COLO829 (cell line): Measurements from ENCODE around the gene FNDC3A.
"Not testable (repeated sequence)": the region's sequence is repeated elsewhere in the genome, so short reads cannot be mapped to it uniquely, and the experiment has no call there.

Experiments
- DNase-seq: peaks from one replicate; pipeline ENCODE4 v3.0.0; 2012; ENCODE audit warnings: low spot score

Gene FNDC3A

DNA sequence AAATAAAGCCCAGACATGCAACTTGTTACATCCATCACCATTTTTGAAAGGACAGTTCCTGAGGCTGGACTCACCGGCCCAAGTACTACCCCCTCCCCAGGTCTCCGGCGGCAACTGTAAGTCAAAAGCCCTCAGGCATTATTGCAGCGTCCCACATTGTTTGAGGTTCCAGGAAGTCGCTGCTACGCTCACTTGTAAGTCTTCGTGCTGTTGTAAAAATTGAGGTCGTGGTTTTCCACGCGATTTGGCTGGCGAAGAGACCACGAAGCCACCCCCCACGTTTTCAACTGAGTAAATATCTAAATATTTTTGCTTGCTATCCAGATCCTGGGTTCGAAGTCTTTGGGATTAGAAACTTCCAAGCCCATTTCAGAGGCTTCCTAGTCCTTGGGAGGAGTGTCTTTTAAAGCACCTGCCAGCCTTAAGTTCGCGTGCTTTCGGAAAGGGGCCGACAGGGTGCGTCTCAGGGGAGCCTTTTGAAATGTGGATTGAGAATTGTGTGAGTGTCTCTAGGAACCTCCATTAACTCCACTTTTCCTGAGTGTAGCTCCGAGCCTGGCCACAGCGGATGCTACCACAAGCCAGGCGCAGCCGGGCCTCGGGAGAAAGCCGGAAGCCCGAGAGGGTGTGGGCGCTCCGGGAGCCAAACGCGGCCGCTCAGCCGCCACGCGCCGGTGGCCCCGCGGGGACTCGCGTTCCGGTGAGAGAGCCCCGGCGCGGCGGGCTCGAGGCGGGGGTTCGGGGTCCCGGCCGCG is 434 bp upstream of the FNDC3A start:
- DNase-seq: peak; percentile 54

DNA sequence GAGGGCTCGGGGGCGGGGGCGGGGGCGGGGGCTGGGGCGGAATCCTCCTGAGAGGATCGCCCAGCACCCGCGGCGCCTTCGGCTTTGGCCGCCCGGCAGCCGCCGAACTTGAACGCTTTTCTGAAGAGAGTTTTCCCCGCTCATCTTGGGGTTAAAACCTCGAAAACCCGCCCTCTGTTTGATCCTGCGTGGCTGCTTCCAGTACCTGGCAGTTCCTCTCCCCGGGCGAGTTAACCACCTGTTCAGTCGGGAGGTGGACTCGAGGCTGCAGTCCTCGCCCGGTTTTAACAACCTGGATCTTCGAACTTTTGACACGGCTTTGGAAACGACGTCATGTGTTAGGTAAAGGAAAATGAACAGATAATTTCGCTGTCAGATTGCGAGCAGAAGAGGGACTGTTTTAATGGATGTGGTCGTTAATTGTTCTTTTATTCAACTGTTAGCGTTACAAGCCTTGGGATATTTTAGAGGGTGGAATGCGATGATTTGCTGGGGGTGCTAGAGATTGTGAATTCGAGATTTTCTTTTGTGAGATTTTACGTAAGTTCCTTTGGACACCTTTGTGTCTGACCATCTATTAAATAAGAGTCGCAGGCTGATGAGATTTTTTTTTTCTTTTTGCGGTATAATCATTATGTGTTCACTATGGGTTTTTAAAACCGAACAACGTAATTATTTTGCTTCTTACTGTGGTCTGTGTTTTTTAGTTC is 1.0 kb downstream of the FNDC3A start:
- DNase-seq: peak; percentile 29

DNA sequence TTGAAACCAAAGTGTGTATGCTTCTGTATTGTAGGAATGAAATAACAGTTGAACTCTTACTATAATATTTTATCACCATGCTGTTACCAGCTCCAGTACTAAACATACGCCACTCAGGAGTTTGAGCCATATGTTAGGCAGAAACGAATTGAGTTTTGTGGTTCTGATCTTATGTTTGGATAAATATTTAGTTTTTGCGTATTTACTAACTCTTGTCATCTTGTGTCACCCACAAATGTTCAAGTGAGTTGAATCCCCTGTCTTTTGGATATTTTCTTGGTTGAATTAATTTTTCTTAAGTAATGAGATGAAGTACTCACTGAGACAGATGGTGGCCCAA is 1.5 kb downstream of the FNDC3A start:
- DNase-seq: no peak

DNA sequence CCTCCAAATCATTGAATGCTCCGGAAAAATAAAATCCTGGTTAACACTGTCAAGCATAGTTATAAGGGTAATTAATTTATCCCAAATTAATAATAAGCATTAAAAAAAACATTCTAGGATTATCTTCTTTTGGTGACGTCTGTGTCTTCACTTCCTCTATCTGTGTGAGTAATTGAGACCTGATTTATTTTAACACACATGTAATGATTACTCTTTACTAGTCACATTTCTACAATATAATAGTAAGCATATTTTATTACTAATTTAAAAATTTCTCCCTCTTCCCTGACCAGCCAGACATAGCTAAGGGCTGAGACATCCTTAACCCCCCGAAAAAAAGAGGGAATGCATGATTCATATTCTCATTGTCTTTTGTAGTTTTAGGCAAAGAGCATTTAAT is 2.3 kb downstream of the FNDC3A start:
- DNase-seq: no peak

DNA sequence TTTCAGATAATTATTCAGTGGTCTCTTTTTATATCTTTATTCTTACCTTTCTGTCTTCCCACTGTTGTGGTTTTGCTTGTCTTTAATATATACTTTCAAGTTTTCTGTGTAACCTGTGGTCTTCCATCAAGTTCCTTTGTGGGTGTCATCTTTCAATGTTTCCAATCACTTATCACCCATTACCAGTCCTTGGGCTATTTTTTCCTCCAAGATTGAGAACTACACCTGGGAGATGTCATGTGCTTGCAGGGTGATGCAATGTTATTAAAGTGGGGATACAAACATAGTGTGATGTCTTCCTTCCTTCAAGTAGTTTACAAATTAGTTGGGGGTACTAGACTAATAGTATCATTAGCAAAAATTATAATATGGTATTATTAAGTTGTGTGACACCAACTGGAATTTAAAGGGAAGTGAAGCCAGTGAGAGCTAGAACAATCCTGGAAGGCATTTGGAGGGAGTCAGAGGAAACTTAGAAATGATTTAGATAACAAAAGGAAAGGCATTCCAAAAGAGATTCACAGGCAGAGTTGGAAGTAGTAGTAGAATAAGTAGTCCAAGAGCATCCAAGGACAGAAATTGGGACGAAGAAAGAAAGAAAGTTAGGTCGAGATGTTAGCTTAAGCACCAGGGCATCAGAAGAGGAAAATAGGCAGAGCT is 3.4 kb downstream of the FNDC3A start:
- no peak for DNase-seq

DNA sequence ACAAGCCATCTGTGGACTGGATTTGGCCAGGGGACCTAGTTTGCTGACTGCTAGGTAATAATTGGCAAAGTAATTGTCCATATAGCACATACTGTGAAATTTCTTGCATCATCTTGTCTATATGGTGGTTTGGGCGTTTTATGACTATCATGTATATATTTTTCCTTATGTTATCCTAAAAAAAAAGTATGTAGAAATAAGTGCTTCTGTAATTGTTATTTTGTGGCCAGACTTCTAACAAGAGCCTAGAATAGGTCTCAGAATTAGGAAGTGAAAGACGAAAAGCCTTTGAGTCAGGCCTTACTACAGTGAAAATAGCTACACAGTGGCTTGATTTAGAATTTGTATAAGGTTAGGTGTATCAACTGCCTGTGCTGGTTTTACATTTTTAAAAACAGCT is 4.2 kb downstream of the FNDC3A start:
- no peak for DNase-seq

DNA sequence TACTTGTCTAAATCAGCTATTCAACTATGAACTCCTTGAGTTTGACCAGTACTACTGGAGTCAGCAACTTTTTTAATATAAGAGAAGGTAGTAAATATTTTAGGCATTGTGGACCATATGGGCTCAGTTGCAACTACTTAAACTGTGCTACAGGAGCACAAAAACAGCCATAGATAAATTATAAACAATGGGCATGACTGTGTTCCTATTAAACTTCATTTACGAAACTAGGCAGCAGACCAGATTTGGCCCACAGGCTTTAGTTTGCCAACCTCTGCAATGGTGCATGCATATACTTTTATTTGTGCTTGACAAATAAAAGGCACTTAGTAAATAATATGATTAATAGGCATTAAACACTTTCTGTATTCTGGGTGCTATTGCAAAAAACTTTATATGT is 7.6 kb downstream of the FNDC3A start:
- no peak for DNase-seq

DNA sequence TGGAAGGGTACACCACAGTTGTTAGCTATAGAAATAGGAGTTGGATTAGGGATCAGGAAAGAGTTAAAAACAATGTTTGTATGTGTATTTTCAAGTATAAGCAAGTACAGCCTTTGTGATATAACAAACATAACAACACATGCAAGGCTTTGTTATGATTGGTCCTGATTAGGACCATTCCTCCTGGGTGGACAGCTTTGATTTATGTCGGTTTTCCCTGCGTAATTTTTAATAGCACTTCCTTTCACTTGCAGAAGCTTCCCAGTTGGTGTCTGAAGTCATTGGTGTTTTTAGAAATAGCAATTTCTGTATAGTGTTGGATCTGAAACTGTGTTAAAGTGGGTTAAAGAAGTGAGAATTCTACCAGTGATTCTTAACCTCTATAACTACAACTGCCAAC is 10.0 kb downstream of the FNDC3A start:
- DNase-seq: no peak

DNA sequence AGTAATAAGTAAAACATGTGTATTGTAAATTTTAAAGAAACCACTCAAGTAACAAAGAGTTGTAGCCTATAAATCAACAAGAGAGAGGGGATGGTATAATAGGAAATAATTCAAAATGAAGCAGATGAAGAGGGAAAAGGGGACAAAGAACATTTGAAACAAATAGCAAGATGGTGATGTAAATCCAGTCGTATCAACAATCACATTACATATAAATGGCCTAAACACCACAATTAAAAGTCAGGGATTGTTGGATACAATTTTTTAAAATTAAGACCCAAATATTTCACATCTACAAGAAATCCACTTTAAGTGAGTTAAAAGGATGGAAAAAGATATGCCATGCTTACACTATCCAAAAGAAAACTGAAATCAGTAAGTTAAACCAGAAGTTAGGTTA is 15.2 kb downstream of the FNDC3A start:
- DNase-seq: no peak

DNA sequence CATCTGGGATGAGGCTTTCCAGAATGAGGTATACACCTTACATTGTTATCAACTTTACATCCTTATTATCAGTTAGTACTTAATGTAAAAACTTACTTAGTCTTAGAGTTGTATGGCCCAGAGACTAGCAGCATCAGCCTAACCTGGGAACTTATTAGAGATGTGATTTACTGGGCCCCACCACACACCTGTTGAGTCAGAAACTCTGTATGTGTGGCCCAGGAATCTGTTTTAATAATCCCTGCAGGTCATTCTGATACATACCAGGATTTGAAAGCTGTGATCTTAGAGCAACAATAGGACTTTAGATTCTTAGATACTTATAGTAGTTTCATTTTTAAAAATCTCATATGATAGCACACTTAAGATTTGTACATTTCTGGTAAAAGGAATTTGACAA is 17.4 kb downstream of the FNDC3A start:
- no peak for DNase-seq

DNA sequence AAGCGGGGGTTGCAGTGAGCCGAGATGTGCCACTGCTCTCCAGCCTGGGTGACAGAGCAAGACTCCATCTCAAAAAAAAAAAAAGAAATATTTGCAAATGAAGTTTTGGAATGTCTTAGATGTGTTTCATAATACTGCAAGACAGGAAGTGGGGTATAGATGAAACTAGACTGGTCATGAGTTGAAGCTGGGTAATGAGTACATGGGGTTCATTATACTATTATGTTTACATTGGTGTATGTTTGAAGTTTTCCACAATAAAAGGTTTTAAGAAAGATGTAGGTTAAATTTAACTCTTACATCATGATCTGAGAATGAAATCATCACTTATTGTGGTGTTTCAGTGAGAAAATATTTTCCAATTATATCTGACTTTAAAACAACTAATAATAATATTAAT is 19.0 kb downstream of the FNDC3A start:
- DNase-seq: no peak

DNA sequence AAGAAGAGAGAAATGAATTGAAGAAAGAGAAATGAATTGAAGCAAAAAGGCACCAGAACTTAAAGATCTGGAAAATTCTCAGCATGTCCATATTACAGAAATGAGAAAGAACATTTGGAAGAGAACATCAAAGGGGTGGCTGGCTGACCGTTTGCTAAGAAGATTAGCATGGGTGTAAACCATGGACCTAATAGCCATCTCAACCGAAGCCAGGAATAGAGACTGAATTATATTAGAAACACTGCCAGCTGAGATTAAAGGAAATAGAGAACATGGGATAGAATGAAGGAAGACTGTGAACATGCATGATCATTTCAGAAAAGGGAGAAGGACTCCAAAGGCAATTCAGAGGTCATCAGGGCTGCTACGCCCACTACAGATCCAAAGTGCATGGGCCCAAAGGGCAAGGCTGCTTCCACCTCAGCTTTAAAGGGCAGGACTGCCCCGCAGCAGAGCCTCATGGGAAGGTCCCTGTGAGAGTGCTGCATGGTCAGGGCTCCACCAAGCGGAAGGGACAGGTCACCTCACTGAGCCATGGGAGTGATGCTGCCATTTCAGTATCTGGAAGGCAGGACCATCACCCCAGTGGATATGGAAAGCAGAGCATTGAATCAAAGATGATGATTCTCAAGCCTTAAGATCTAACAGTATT is 23.1 kb downstream of the FNDC3A start:
- DNase-seq: no peak

DNA sequence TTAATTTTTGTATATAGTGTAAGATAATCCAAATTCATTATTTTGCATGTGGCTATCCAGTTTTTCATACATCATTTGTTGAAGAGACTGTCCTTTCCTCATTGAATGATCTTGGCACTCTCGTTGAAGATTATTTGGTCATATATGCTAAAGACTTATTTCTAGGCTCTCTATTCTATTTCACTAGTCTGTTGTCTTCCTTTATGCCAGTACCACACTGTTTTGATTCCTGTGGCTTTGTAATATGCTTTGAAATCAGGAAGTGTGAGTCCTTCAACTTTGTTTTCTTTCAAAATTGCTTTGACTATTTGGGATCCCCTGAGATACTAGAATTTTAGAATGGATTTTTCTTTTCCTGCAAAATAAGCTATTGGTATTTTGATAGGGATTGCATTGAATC is 24.5 kb downstream of the FNDC3A start:
- no peak for DNase-seq

DNA sequence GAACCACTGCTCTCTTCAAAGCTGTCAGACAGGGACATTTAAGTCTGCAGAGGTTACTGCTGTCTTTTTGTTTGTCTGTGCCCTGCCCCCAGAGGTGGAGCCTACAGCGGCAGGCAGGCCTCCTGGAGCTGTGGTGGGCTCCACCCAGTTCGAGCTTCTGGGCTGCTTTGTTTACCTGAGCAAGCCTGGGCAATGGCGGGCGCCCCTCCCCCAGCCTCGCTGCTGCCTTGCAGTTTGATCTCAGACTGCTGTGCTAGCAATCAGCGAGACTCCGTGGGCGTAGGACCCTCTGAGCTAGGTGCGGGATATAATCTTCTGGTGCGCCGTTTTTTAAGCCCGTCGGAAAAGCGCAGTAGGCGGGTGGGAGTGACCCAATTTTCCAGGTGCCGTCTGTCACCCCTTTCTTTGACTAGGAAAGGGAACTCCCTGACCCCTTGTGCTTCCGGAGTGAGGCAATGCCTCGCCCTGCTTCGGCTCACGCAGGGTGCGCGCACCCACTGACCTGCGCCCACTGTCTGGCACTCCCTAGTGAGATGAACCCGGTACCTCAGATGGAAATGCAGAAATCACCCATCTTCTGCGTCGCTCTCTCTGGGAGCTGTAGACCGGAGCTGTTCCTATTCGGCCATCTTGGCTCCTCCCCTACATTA is 43.4 kb downstream of the FNDC3A start:
- not testable (repeated sequence) for DNase-seq

DNA sequence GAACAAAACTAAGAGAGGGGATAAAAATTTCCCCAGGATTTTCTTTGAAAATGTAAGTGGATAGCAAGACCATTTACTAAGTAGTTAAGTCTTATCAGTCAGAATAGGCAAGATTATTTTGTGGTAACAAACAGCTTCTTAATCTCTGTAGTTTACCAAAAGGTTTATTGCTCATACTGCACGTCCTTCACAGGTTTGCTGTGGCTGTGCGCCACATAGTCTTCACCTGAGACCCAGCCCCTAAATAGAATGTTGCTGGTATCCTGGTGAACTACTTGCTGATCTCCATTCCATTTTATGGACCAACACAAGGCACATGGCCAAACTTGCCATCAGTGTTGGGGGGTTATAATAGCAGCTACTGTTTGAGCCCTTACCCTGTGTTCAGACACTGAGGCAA is 44.6 kb downstream of the FNDC3A start:
- no peak for DNase-seq

DNA sequence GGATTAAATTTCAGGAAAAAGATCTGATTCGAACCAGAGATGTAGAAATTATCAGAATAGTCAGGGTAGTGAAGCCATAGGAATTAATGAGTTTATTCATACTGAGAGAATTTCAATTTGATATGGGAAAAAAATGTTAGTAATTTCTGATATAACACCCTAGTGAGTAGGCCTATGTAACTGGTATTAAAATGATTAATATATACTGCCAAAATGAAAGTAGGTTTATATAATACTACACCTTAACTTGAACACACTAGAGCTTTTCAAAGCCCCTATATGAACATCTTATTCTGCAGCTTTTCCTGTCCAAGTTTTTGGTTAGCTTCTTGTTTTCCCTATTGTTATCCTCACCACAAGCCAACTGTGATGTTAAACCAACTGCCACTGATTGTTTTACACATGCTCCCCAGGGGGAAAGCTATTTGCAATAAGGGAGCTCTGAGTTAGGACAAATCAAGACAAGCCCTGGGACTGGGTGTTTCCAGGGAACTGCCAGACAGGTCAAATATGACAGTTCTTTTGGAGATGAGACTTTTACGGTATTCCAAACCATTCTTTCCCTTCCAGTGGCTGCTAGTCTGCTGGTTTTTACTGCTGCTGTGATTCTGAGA is 45.3 kb downstream of the FNDC3A start:
- DNase-seq: no peak

DNA sequence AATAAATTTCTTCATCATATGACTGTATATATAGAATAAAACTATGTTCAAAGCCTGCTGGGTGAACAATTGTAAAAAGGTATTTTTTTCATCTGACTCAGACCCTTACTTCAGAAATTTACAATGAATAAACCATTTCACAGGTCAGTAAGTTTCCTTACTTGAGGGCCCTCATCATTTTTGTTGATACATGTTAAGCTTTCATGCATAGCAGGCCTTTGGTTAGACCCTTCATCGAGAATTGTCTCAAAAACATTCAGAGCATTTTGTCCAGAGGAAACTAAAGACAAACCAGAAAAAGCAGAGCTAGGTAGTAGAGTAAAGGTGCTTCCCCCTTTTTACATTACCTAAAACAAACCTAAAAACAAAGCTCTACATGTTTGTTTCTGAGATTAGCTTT is 46.2 kb downstream of the FNDC3A start:
- no peak for DNase-seq

DNA sequence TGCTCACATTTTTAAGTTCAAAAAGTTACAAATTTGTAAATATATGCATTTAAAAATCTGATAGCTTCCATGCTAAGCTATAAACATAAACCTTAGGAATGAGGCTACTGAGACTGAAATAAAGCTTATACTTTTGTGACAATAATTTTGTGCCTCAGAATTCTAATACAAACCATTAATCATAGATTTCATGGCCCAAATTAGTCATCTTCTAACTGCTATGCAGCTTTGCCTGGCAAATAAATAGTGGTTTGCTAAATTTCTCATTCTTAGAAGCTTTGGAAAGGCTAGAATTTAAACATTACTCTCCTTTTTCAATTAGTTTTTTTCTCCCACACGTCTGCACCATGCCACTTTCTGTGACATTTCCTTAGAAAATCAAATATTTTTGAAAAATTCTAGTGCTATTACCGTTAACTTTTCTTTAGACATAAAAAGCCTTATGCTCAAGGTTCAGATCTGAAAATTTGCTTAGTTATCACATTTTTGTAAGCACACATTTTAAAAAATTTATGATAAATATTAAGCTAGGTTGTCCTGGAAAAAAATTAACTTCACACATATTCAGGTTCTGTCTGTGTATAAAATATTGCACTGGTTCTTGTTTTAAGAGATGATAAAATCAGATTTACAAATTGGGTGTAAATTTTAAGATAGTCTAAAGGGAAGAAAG is 46.9 kb downstream of the FNDC3A start:
- DNase-seq: no peak

DNA sequence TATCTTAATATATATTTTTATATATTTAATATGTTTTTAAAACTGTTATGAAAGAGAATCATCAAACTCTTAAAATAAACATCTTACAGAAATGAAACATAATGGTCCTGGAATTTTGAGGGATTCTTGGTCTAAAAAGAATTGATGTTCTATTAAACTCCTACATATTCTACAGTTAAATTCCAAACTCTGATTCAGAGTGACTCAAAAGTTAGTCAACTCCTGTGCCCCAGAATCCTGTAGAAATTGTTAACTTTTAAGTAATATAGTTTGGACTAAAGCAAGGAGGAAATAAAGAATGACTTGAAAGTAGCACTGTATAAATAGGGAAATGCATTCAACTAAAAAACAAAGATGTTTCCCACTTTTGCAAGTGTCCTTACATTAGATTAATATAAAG is 47.7 kb downstream of the FNDC3A start:
- DNase-seq: no peak

DNA sequence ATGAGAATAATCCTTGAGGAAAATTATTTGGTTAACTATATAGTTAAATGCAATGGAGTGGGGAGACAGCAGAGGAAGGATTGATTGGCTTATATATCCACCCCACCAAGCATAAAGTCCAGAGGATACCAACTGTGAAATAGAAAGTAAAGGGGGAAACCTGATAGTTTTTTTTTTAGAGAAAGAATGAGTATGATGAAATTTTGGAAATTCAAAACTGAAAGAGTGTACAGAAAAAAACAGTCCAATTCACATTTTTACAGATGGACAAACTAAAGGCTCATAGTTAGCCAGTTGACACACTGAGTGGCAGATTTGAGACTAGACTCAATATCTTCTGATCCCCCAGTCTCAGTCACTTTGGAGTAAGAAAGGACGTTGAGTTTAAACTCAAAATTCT is 51.1 kb downstream of the FNDC3A start:
- no peak for DNase-seq

DNA sequence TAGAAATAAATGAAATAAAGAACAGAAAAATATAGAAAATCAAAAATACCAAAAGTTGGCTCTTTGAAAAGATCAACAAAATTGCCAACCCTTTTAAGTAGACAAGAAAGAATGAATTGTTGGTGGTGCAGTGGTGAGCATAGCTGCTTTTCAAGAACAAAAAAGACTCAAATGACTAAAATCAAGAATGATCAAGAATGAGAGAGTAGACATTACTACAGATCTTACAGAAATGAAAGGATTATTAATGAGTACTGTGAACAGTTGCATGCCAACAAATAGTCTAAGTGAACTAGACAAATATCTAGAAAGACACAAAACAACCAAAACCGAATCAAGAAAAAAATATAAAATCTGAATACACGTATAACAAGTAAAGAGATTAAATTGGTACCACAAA is 53.9 kb downstream of the FNDC3A start:
- DNase-seq: no peak
